Fibroblast of lung (primary cell): ENCODE results near the gene COMT. TPM values are rescaled to one million over a fixed set of nuclear protein-coding genes. Genes with fewer than 3 reads are reported as not detected.

Experiments used
- DNase-seq, 2 donors: peaks; one replicate each; pipeline versions ENCODE4 v3.0.0 to v3.0.0-alpha.2; 2010; ENCODE audit warnings: low read depth in 2 of 2
- H2AFZ ChIP-seq: 2 replicates; pipeline ENCODE4 v1.5.1; 2012; ENCODE audit warnings: low read length, control low read depth, inconsistent platforms
- H3K27ac ChIP-seq: 2 replicates; pipeline ENCODE4 v1.5.1; 2011; ENCODE audit warnings: low read length, control low read depth; ENCODE audit not compliant: insufficient read depth
- H3K27me3 ChIP-seq: 2 replicates; pipeline ENCODE4 v1.5.1; 2011; ENCODE audit warnings: mild to moderate bottlenecking, low read length; ENCODE audit not compliant: control insufficient read depth, insufficient read depth
- H3K36me3 ChIP-seq: 2 replicates; pipeline ENCODE4 v1.5.1; 2011; ENCODE audit warnings: low read length; ENCODE audit not compliant: control insufficient read depth, insufficient read depth
- H3K4me1 ChIP-seq: 2 replicates; pipeline ENCODE4 v1.5.1; 2011; ENCODE audit warnings: low read length; ENCODE audit not compliant: control insufficient read depth, insufficient read depth; ENCODE audit errors: extremely low read depth
- H3K4me2 ChIP-seq: 2 replicates; pipeline ENCODE4 v1.5.1; 2011; ENCODE audit warnings: low read length, control low read depth; ENCODE audit not compliant: insufficient read depth; ENCODE audit errors: extremely low read depth
- H3K4me3 ChIP-seq, 4 experiments: fragments of 200-600 bp in 1 of 4; sonication (generic) in 1 of 4; replicated peaks in 1 of 4; 2 replicates each; pipeline ENCODE4 v1.5.1; 2011 to 2016; ENCODE audit warnings: low read length in 4 of 4, low read depth in 3 of 4, mild to moderate bottlenecking in 3 of 4, control low read depth in 2 of 4, inconsistent platforms in 1 of 4, mixed read lengths in 1 of 4; ENCODE audit not compliant: insufficient read depth in 1 of 4; ENCODE audit errors: control extremely low read depth in 1 of 4
- H3K79me2 ChIP-seq: 2 replicates; pipeline ENCODE4 v1.5.1; 2012; ENCODE audit warnings: mild to moderate bottlenecking, low read length, inconsistent platforms; ENCODE audit not compliant: control insufficient read depth, insufficient read depth
- H3K9ac ChIP-seq: 2 replicates; pipeline ENCODE4 v1.5.1; 2011; ENCODE audit warnings: mild to moderate bottlenecking, low read length, control low read depth; ENCODE audit not compliant: insufficient read depth
- H3K9me3 ChIP-seq: 2 replicates; pipeline ENCODE4 v1.5.1; 2012; ENCODE audit warnings: low read depth, low read length; ENCODE audit not compliant: control insufficient read depth, insufficient read depth
- H4K20me1 ChIP-seq: 2 replicates; pipeline ENCODE4 v1.5.1; 2011; ENCODE audit warnings: low read length; ENCODE audit not compliant: control insufficient read depth, insufficient read depth; ENCODE audit errors: extremely low read depth
- EZH2 ChIP-seq: IDR thresholded peaks from 2 replicates; pipeline ENCODE4 v1.5.1; 2012; ENCODE audit warnings: low read length, control low read depth, mild to moderate bottlenecking; ENCODE audit errors: missing control alignments
- polyA plus RNA-seq, 2 donors: library from polyadenylated mRNA; depleted of rRNA in 1 of 2; stranded (reverse) in 1 of 2; unstranded in 1 of 2; fragments of >200 nt; gene quantifications; 2 replicates each; pipeline ENCODE4 v1.2.1, GENCODE V29; 2011 to 2012; ENCODE audit warnings: missing spikeins in 1 of 2
- total RNA-seq: library from RNA; depleted of rRNA; stranded (reverse); fragments of >200 nt; gene quantifications from 2 replicates; pipeline ENCODE4 v1.2.1, GENCODE V29; 2014
- TF ChIP-seq, protein P1 (sequence below), 2 donors: IDR thresholded peaks in 1 of 2; conservative IDR thresholded peaks in 1 of 2; 1 replicate in 1 of 2; 2 replicates in 1 of 2; pipeline ENCODE4 v1.5.1; 2011 to 2012; ENCODE audit warnings: low read length in 2 of 2, control low read depth in 1 of 2, inconsistent platforms in 1 of 2, low read depth in 1 of 2, mild to moderate bottlenecking in 1 of 2

COMT gene
- total and polyA plus RNA-seq, 2 donors (not counting 1 experiment from before 2014, with no cell fraction given) = 208 to 305 TPM

DNA sequence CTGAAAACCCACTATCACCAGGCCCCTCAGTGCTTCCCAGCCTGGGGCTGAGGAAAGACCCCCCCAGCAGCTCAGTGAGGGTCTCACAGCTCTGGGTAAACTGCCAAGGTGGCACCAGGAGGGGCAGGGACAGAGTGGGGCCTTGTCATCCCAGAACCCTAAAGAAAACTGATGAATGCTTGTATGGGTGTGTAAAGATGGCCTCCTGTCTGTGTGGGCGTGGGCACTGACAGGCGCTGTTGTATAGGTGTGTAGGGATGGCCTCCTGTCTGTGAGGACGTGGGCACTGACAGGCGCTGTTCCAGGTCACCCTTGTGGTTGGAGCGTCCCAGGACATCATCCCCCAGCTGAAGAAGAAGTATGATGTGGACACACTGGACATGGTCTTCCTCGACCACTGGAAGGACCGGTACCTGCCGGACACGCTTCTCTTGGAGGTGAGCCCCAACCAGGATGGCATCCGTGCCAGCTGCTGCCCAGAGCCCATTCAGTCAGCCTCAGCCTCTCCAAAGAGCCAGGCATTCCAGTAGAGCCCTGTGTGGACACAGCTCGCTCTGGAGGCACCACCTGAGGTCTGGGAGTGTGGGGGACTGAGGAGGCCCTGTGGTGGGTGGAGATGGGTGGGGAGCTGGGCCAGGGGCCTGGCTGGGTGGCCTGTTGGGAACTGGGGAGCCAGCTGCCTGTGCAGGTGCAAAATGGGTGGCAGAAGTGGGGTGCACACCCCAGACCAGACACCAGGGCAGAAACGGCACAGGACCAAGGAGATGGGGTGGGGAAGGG is 22.5 kb downstream of the COMT start:
- peaks cover 18% of the 10 kb centered on the region for H3K36me3 ChIP-seq
- TF ChIP-seq, protein P1, sequence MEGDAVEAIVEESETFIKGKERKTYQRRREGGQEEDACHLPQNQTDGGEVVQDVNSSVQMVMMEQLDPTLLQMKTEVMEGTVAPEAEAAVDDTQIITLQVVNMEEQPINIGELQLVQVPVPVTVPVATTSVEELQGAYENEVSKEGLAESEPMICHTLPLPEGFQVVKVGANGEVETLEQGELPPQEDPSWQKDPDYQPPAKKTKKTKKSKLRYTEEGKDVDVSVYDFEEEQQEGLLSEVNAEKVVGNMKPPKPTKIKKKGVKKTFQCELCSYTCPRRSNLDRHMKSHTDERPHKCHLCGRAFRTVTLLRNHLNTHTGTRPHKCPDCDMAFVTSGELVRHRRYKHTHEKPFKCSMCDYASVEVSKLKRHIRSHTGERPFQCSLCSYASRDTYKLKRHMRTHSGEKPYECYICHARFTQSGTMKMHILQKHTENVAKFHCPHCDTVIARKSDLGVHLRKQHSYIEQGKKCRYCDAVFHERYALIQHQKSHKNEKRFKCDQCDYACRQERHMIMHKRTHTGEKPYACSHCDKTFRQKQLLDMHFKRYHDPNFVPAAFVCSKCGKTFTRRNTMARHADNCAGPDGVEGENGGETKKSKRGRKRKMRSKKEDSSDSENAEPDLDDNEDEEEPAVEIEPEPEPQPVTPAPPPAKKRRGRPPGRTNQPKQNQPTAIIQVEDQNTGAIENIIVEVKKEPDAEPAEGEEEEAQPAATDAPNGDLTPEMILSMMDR (conservative IDR thresholded peaks at IDR 0.05 in 1 of 2, IDR thresholded peaks at IDR 0.05 in 1 of 2; ENCODE audit: low read depth in 1 of 2, low read length in 2 of 2) = no peak
- no peak for TF ChIP-seq EZH2
- no peak for DNase-seq

DNA sequence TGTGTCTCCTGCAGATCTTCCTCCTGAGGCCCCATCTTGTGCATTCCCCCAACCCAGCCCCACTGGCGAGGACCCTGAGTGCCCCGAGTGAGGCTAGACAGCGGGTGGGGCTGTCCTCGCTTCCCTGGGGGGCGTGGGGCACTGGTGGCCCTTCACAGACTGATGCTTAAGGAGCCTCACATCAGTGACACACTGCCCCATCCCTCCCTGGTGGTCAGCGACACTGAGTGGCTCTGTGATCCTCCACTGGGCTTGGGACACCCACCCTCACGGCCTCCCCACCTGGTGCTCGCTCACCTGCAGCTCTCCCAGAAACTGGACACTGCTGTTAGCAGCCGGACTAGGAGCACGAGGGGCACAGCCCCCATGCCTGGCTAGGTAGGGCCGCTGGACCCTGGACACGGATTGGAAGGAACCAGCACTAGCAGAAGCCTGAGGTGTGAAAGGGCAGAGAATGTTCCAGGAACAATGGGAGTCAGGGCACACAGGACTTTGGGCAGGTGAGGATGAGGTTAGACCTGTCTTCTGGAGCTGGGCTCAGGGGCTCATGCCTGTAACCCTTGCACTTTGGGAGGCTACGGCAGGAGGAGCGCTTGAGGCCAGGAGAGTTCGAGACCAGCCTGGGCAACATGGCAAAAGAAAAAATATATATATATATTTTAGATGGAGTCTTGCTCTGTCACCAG is 23.3 kb downstream of the COMT start:
- Histone ChIP-seq H3K4me3 (no peak overlapping the region), H3K27ac (no peak overlapping the region), H3K9me3 (no peaks in the 10 kb centered on the region), H3K4me1 (no peaks in the 10 kb centered on the region), H3K9ac (no peak overlapping the region), H3K4me2 (no peak overlapping the region), H4K20me1 (no peaks in the 10 kb centered on the region), H2AFZ (no peak overlapping the region), H3K79me2 (no peaks in the 10 kb centered on the region), H3K36me3 (peaks cover 18% of the 10 kb centered on the region), H3K27me3 (no peaks in the 10 kb centered on the region)
- no peak for DNase-seq
- TF ChIP-seq EZH2 = no peak
- TF ChIP-seq, protein P1 (conservative IDR thresholded peaks at IDR 0.05 in 1 of 2, IDR thresholded peaks at IDR 0.05 in 1 of 2; ENCODE audit: low read depth in 1 of 2, low read length in 2 of 2) = no peak

More for the DNA sequence above, 22.5 kb downstream of the COMT start:
- H2AFZ ChIP-seq = no peak overlapping the region
- no peaks in the 10 kb centered on the region for H3K9me3 ChIP-seq
- H3K4me1 ChIP-seq = peaks cover under 1% of the 10 kb centered on the region
- H4K20me1 ChIP-seq = no peaks in the 10 kb centered on the region
- no peak overlapping the region for H3K4me2 ChIP-seq
- H3K9ac ChIP-seq = no peak overlapping the region
- no peak overlapping the region for H3K4me3 ChIP-seq
- no peak overlapping the region for H3K27ac ChIP-seq
- H3K27me3 ChIP-seq = no peaks in the 10 kb centered on the region
- no peaks in the 10 kb centered on the region for H3K79me2 ChIP-seq
